Nephron (organoid): ENCODE measurements around the gene DSCAML1.

Source experiments
- H3K27ac Mint-ChIP-seq, 3 experiments: 2 replicates each; pipeline ENCODE4 v1.8.0; 2020; ENCODE audit warnings: mixed read lengths in 3 of 3, mild to moderate bottlenecking in 2 of 3, moderate library complexity in 1 of 3
- H3K27me3 Mint-ChIP-seq: 2 replicates; pipeline ENCODE4 v1.8.0; 2021; ENCODE audit warnings: low read depth, mild to moderate bottlenecking, moderate library complexity, mixed read lengths
- H3K36me3 Mint-ChIP-seq: 2 replicates; pipeline ENCODE4 v1.8.0; 2020; ENCODE audit warnings: low read depth, mixed read lengths
- H3K4me1 Mint-ChIP-seq: 2 replicates; pipeline ENCODE4 v1.8.0; 2020; ENCODE audit warnings: mixed read lengths
- H3K4me3 Mint-ChIP-seq, 3 experiments: 2 replicates each; pipeline ENCODE4 v1.8.0; 2020; ENCODE audit warnings: mild to moderate bottlenecking in 3 of 3, mixed read lengths in 3 of 3, moderate library complexity in 2 of 3
- H3K9me3 Mint-ChIP-seq: 2 replicates; pipeline ENCODE4 v1.8.0; 2020; ENCODE audit warnings: mixed read lengths
- TF ChIP-seq, protein P1 (sequence below), 3 experiments: fragments of 200-600 bp; sonication (generic); IDR thresholded peaks; one replicate each; pipeline ENCODE4 v1.5.0; 2021; ENCODE audit warnings: antibody characterized with exemption in 3 of 3; ENCODE audit not compliant: unreplicated experiment in 3 of 3

DSCAML1 gene

DNA sequence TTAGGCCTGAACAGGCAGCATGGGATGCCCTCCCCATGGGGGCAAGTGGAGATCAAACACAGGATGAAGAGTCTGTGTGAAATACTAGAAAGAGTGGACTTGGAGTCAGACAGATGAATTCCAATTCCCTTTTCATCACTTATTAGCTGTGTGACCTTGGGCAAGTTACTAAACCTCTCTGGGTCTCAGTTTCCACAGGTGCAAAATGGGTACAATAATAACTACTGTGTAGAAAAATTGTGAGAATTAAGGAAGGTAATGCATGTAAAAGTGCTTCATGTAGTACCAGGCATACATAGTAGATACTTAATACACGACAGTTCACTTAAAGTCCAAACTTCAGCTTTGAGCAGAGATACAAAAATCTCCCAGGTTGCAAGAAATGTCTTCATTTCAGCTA lies 176.4 kb downstream of the DSCAML1 start:
- TF ChIP-seq, protein P1, sequence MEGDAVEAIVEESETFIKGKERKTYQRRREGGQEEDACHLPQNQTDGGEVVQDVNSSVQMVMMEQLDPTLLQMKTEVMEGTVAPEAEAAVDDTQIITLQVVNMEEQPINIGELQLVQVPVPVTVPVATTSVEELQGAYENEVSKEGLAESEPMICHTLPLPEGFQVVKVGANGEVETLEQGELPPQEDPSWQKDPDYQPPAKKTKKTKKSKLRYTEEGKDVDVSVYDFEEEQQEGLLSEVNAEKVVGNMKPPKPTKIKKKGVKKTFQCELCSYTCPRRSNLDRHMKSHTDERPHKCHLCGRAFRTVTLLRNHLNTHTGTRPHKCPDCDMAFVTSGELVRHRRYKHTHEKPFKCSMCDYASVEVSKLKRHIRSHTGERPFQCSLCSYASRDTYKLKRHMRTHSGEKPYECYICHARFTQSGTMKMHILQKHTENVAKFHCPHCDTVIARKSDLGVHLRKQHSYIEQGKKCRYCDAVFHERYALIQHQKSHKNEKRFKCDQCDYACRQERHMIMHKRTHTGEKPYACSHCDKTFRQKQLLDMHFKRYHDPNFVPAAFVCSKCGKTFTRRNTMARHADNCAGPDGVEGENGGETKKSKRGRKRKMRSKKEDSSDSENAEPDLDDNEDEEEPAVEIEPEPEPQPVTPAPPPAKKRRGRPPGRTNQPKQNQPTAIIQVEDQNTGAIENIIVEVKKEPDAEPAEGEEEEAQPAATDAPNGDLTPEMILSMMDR (IDR thresholded peaks at IDR 0.05; ENCODE audit: unreplicated experiment in 3 of 3) = no peak
- no peaks in the 10 kb centered on the region for H3K36me3 Mint-ChIP-seq
- H3K4me1 Mint-ChIP-seq = peaks cover 3% of the 10 kb centered on the region
- H3K4me3 Mint-ChIP-seq = no peak overlapping the region
- peaks cover 18% of the 10 kb centered on the region for H3K27me3 Mint-ChIP-seq
- H3K9me3 Mint-ChIP-seq = peaks cover 2% of the 10 kb centered on the region
- no peak overlapping the region for H3K27ac Mint-ChIP-seq

DNA sequence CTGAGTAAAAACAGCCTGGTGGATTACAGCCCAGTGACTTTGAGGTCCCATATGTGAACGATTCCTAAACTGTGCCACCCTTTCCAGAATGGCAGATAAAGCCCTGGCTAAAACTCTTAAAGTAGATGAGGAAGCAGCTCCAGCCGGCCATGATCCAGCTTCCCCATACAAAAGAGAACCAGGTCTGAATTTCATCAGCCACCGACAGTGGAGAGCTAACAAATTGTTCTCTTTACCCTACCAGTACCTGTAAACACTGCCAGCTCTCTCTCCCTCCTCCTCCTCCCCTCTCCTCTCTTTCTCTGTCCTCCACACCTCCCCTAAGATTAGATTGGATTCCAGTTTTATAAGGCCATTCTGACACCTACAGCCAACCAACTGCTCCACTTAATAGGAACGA lies 176.9 kb downstream of the DSCAML1 start:
- peaks cover 18% of the 10 kb centered on the region for H3K27me3 Mint-ChIP-seq
- TF ChIP-seq, protein P1 (IDR thresholded peaks at IDR 0.05; ENCODE audit: unreplicated experiment in 3 of 3) = no peak
- H3K4me3 Mint-ChIP-seq = no peak overlapping the region
- H3K4me1 Mint-ChIP-seq = peaks cover 3% of the 10 kb centered on the region
- no peak overlapping the region for H3K27ac Mint-ChIP-seq
- H3K9me3 Mint-ChIP-seq = peaks cover 2% of the 10 kb centered on the region
- no peaks in the 10 kb centered on the region for H3K36me3 Mint-ChIP-seq

DNA sequence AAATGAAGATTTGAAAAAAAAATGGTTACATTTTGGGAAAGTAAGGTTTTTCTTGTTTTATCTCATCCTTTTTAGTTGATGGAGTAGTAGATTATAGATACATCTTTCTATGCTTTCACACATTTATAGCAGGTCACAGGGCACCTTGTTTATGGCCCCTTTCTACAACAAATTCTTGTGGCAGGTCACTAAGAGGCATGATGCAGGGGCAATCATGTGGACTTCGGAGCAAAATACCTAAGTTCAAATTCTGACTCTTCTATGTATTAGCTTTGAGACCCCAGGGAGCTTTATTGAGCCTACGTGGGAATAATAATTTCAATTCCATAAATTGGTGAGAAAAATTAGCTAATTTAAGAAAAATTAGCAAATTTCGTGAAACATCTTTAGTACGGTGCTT lies 177.4 kb downstream of the DSCAML1 start:
- H3K27me3 Mint-ChIP-seq = peaks cover 18% of the 10 kb centered on the region
- no peak overlapping the region for H3K4me3 Mint-ChIP-seq
- H3K27ac Mint-ChIP-seq = no peak overlapping the region
- H3K4me1 Mint-ChIP-seq = peaks cover 3% of the 10 kb centered on the region
- H3K36me3 Mint-ChIP-seq = no peaks in the 10 kb centered on the region
- TF ChIP-seq, protein P1 (IDR thresholded peaks at IDR 0.05; ENCODE audit: unreplicated experiment in 3 of 3) = no peak
- peaks cover 2% of the 10 kb centered on the region for H3K9me3 Mint-ChIP-seq

DNA sequence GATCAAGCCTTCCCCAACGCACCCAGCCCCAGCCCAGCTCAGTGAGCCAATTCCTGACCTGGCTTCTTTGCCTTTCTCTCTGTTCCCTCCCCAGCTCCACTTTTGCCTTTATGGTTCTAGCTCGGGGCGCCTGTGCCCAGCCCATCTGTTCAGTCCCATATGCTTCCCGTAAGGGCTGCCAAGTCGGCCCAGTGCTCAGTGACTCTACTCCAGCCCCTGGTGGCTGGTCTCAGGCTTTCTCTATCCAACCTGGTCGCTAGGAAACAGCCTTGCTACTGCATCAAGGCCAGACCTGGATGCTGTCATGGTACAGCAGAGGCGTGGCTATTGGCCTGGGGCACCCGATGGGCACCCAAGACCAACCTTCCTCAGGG lies 178.0 kb downstream of the DSCAML1 start:
- Mint-ChIP-seq H3K27ac (no peak overlapping the region), H3K27me3 (peaks cover 25% of the 10 kb centered on the region), H3K9me3 (peaks cover 2% of the 10 kb centered on the region), H3K36me3 (no peaks in the 10 kb centered on the region), H3K4me3 (no peak overlapping the region), H3K4me1 (peaks cover under 1% of the 10 kb centered on the region)
- TF ChIP-seq, protein P1 (IDR thresholded peaks at IDR 0.05; ENCODE audit: unreplicated experiment in 3 of 3) = no peak

DNA sequence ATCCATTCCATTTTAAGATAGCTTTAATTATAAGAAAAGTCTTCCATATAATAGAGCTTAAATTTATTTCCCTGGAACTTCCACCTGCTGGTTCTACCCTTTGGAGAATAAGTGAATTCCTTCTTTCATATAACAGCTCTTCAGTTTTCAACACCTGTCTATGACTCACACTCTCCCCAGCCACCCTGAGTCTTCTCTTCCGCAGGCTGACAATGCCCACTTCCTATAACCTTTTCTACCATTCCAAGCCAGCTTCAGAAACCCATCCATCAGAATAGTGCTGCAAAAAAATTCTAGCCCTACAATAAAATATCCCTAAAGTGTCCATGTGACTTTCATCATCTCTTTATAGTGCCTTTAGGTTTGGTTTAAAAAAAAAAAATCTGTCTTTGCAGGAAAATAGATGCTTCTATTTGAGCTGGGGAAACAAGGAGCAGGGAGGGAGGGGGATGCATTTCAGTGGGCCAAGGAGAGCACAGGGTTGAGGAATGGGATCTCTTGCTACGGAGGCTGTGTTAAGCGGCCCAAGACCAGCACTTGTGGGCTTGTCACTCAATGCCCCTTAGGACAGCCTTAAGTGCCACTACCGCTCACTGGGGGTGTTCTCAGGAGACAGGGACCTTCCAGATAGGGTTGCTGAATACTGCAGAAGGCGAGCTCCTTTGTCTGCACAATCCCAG lies 178.6 kb downstream of the DSCAML1 start:
- H3K36me3 Mint-ChIP-seq = no peaks in the 10 kb centered on the region
- no peak overlapping the region for H3K4me3 Mint-ChIP-seq
- H3K27me3 Mint-ChIP-seq = peaks cover 26% of the 10 kb centered on the region
- peaks cover 2% of the 10 kb centered on the region for H3K9me3 Mint-ChIP-seq
- no peaks in the 10 kb centered on the region for H3K4me1 Mint-ChIP-seq
- TF ChIP-seq, protein P1 (IDR thresholded peaks at IDR 0.05; ENCODE audit: unreplicated experiment in 3 of 3) = no peak
- no peak overlapping the region for H3K27ac Mint-ChIP-seq

DNA sequence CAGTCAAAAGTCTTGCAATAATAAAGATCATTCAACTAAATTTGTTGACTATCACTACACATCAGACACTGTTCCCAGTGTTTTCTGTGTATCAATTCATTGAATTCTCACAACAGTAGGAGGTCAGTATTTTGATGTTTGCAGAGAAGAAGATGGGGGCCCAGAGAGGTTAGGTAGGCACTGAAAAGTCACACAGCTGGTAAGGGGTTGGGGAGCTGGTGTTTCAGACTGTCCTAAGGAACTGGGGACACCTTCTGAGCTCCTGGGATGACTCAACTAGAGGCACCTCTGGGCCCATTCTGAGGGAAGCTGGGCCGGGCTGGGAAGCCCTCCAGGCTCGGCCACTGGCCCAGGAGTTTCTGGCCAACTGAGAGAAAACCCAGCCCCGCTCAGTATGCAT lies 180.0 kb downstream of the DSCAML1 start:
- peaks cover 29% of the 10 kb centered on the region for H3K27me3 Mint-ChIP-seq
- peaks cover 2% of the 10 kb centered on the region for H3K9me3 Mint-ChIP-seq
- no peak overlapping the region for H3K27ac Mint-ChIP-seq
- no peaks in the 10 kb centered on the region for H3K36me3 Mint-ChIP-seq
- TF ChIP-seq, protein P1 (IDR thresholded peaks at IDR 0.05; ENCODE audit: unreplicated experiment in 3 of 3) = no peak
- H3K4me1 Mint-ChIP-seq = no peaks in the 10 kb centered on the region
- H3K4me3 Mint-ChIP-seq = no peak overlapping the region
